ENCODE data around the gene SOWAHC. TPM values are rescaled to one million over a fixed set of nuclear protein-coding genes. Genes with fewer than 3 reads are reported as not detected.
A peak's percentile ranks its signal among the peaks of the same experiment; 100 is the strongest.

The SOWAHC gene
- total and polyA plus RNA-seq, 2 of the 13 experiments (the other 11 are each of a cell fraction or from before 2014, with no cell fraction given): 21.2 to 22.5 TPM

DNA sequence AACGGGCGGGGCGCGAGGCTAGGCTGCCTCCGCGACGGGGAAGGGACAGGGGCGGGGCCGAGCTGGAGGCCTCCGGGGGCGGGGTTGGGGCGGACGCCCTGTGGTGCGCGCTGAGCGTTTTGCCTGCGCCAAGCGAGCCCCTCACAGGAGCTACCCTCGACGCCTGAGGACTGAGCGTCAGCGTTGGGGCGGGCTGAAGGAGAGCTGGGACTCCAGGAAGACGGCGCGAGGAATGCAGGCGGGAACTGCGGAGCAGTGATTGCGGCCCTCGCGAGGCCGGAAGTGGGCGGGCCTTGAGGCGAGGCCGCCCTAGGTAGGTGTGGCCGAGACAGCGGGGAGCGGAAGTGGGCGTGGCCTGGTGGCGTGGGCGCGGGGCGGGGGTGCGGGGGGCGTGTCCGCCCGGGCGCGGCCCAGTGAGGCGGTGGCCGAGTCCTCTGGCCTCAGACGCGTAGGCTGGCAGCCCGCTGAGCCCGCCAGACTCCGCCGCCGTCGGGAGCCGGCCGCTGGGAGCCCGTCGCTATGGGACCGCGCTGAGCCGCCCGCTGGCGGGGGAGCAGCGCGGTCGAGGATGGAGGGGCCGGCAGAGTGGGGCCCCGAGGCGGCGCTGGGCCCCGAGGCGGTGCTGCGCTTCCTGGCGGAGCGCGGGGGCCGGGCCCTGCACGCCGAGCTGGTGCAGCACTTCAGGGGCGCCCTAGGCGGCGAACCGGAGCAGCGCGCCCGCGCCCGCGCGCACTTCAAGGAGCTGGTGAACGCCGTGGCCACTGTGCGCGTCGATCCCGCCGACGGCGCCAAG lies at the start of gene SOWAHC, which contains the start of gene SEPTIN10 (continued):
- TF ChIP-seq, protein P1, sequence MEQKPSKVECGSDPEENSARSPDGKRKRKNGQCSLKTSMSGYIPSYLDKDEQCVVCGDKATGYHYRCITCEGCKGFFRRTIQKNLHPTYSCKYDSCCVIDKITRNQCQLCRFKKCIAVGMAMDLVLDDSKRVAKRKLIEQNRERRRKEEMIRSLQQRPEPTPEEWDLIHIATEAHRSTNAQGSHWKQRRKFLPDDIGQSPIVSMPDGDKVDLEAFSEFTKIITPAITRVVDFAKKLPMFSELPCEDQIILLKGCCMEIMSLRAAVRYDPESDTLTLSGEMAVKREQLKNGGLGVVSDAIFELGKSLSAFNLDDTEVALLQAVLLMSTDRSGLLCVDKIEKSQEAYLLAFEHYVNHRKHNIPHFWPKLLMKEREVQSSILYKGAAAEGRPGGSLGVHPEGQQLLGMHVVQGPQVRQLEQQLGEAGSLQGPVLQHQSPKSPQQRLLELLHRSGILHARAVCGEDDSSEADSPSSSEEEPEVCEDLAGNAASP (CRISPR knock-in tag; IDR thresholded peaks at IDR 0.05; ENCODE audit: borderline replicate concordance): peak; percentile 85
- TF ChIP-seq ZNF552 (CRISPR knock-in tag; IDR thresholded peaks at IDR 0.05; ENCODE audit: borderline replicate concordance) (peak; percentile 94; the same call in 1 of the 2 replicates), ZIK1 (CRISPR knock-in tag; IDR thresholded peaks at IDR 0.05; ENCODE audit: borderline replicate concordance, low read depth) (peak; percentile 95), E2F5 (CRISPR knock-in tag; conservative IDR thresholded peaks at IDR 0.05) (peak; percentile 89), ZNF614 (CRISPR knock-in tag; IDR thresholded peaks at IDR 0.05; ENCODE audit: borderline replicate concordance) (peak; percentile 83; the same call in 1 of the 2 replicates), KIAA2018 (CRISPR knock-in tag; IDR thresholded peaks at IDR 0.05; ENCODE audit: borderline replicate concordance) (peak; percentile 57; the same call in 1 of the 2 replicates), SMAD3 (CRISPR knock-in tag; IDR thresholded peaks at IDR 0.05) (peak; percentile 67; the same call in 1 of the 2 replicates), USF2 (IDR thresholded peaks at IDR 0.05; ENCODE audit: low read depth, low read length) (no peak), USF2 (CRISPR knock-in tag; IDR thresholded peaks at IDR 0.05; ENCODE audit: borderline replicate concordance) (no peak; the same call in 1 of the 2 replicates), ZNF263 (CRISPR knock-in tag; IDR thresholded peaks at IDR 0.05) (peak; percentile 88), ZMYM4 (CRISPR knock-in tag; IDR thresholded peaks at IDR 0.05) (peak; percentile 83), RFX5 (IDR thresholded peaks at IDR 0.05; ENCODE audit: low read depth, low read length) (no peak), ZNF564 (CRISPR knock-in tag; IDR thresholded peaks at IDR 0.05) (peak; percentile 88)
- TF ChIP-seq, protein P2, sequence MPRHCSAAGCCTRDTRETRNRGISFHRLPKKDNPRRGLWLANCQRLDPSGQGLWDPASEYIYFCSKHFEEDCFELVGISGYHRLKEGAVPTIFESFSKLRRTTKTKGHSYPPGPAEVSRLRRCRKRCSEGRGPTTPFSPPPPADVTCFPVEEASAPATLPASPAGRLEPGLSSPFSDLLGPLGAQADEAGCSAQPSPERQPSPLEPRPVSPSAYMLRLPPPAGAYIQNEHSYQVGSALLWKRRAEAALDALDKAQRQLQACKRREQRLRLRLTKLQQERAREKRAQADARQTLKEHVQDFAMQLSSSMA (CRISPR knock-in tag; IDR thresholded peaks at IDR 0.05): peak; percentile 86
